ENCODE data around the gene KRT72. TPM values are rescaled to one million over a fixed set of nuclear protein-coding genes. Genes with fewer than 3 reads are reported as not detected.
A peak's percentile ranks its signal among the peaks of the same experiment; 100 is the strongest.

Gene KRT72
- total RNA-seq, 4 donors from 2014 or later, result not detected

DNA sequence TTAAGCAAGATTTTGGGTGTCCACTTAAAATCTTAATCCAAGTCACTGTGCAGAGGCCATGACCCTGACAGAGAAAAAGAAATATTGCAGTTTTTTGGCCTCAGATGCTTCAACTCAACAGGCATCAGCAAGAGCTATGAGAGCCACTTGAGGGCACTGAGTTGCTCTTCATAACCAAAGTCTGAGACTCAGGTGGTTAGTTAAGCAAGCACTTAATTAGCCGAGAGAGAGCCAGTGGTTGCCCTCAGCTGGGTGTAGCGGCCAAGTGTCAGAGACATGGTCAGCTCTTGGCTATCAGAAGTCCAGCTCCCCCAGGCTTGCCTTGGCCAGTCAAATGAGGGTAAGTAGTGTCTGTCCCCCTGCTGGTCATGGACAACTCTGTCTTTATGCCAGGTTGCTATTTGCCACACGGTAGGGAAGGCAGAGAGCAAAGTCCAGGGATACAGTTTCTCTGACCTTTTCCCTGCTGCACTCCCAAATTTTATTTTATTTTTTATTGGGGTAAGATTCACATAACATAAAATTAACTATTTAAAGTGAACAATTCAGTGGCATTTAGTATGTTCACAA lies 39.3 kb downstream of the KRT72 start:
- H3K27me3 ChIP-seq, result peaks cover 0 to 17% (median 0%) of the 10 kb centered on the region in 4 donors
- TF ChIP-seq POLR2AphosphoS5 (IDR thresholded peaks at IDR 0.05), result no peak
- TF ChIP-seq, protein P1, sequence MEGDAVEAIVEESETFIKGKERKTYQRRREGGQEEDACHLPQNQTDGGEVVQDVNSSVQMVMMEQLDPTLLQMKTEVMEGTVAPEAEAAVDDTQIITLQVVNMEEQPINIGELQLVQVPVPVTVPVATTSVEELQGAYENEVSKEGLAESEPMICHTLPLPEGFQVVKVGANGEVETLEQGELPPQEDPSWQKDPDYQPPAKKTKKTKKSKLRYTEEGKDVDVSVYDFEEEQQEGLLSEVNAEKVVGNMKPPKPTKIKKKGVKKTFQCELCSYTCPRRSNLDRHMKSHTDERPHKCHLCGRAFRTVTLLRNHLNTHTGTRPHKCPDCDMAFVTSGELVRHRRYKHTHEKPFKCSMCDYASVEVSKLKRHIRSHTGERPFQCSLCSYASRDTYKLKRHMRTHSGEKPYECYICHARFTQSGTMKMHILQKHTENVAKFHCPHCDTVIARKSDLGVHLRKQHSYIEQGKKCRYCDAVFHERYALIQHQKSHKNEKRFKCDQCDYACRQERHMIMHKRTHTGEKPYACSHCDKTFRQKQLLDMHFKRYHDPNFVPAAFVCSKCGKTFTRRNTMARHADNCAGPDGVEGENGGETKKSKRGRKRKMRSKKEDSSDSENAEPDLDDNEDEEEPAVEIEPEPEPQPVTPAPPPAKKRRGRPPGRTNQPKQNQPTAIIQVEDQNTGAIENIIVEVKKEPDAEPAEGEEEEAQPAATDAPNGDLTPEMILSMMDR (IDR thresholded peaks at IDR 0.05), result peak in 1 of 3 experiments; percentile 11

DNA sequence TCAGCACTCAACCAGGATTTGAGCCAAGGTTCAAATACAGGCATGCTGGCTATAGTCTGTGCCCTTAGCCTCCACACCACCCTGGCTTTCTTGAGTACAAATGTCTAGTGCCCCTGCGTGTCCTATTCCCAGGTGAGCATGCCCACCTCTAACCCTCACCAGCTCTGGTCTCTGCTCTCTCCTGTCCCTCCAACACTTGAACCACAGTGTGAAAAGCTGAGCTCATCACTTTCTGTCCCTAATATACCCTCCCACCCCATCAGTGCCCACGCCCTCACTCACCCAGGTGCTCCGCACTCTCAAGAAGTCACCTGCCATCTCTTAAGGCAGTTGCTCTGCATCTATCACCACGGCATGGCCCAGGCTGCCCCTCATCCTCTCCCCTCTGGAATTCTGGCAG lies 41.3 kb downstream of the KRT72 start:
- intact Hi-C loops (cut with DNase I), result no loop called here
- no peaks in the 10 kb centered on the region for H3K9me3 ChIP-seq

More for the DNA sequence above, 39.3 kb downstream of the KRT72 start:
- no peak overlapping the region for H3K27ac ChIP-seq (replicated peaks in 1 of 4)
- intact Hi-C loops (cut with DNase I), result no loop called here
- no peaks in the 10 kb centered on the region for H3K36me3 ChIP-seq
- DNase-seq (ENCODE audit: extremely low spot score), result no peak
- 45% methylated on average over 2 of the region's 3 CpGs for WGBS
- H3K9me3 ChIP-seq, result no peaks in the 10 kb centered on the region
- peaks cover 0 to 3% (median 0%) of the 10 kb centered on the region in 4 donors for H3K4me1 ChIP-seq
- no peak overlapping the region for H3K4me3 ChIP-seq

DNA sequence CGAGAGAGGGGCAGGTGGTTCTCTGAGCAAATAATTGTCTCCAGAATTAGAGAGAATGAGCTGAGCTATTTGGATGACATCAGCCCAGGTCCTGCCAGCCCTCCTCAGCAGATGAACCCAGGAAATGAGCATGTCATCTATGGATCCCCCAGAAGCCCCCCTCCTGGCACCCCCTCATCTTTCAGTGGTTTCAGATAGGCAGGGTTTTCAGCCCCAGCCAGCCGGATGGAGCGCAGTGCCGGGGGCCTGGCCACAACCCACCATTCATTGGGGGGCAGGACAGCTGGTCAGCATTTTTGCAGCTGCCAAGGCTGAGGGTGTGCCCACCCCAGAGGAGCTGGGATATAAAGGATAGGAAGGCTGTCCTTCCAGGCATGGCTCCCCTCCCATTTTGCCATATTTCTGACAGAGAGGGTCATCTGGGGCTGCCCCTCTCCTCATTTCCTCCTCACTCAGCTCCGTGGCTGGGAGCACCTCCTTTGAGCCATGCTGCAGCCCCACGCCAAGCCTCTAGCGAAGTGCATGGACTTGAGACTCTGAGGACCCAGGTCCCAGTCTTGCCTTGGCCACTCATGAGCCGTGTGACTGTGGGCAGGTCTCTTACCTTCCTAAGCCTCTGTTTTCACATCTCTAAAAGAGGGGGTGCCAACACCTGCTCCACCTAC lies 42.4 kb downstream of the KRT72 start:
- 87% methylated on average over 8 of the region's 8 CpGs for WGBS

More for the DNA sequence above, 41.3 kb downstream of the KRT72 start:
- TF ChIP-seq, protein P1 (IDR thresholded peaks at IDR 0.05), result no peak
- TF ChIP-seq POLR2AphosphoS5 (IDR thresholded peaks at IDR 0.05), result no peak
- TF ChIP-seq POLR2A (IDR thresholded peaks at IDR 0.05; ENCODE audit: low read depth), result no peak
- TF ChIP-seq EP300 (IDR thresholded peaks at IDR 0.05), result no peak
- no peak overlapping the region for H3K4me3 ChIP-seq
- no peaks in the 10 kb centered on the region for H3K4me1 ChIP-seq
- H3K36me3 ChIP-seq, result no peaks in the 10 kb centered on the region
- no peak overlapping the region for H3K27ac ChIP-seq (replicated peaks in 1 of 4)
- 80% methylated on average over 4 of the region's 4 CpGs for WGBS
- peaks cover 0 to 14% (median 0%) of the 10 kb centered on the region in 4 donors for H3K27me3 ChIP-seq
- DNase-seq (ENCODE audit: extremely low spot score), result no peak

DNA sequence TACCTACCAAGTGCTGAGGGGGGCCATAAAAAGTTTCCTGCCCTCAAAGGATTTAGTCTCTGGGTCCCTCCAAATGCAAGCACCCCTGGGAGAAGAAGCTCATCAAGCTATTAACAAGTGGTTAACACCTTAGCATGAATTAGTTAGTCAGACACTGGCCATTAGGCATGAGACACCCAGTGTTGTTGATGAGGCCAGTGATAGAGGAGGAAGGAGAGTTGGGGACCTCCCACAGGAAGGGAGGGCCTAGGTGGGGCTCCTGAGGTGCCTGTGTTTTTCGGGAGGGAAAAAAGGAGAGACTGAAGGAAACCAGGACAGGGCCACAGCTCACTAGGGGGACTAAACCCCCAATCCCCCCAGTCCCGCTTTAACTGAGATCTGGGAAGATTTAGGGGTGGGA lies 43.8 kb downstream of the KRT72 start:
- TF ChIP-seq POLR2A (IDR thresholded peaks at IDR 0.05; ENCODE audit: low read depth) (no peak), POLR2AphosphoS5 (IDR thresholded peaks at IDR 0.05) (no peak), EP300 (IDR thresholded peaks at IDR 0.05) (no peak)
- TF ChIP-seq, protein P1 (IDR thresholded peaks at IDR 0.05), result no peak
- H3K27me3 ChIP-seq, result peaks cover 0 to 9% (median 0%) of the 10 kb centered on the region in 4 donors
- no peak overlapping the region for H3K4me3 ChIP-seq
- intact Hi-C loops (cut with DNase I), result no loop called here
- DNase-seq (ENCODE audit: extremely low spot score), result no peak
- H3K36me3 ChIP-seq, result no peaks in the 10 kb centered on the region
- H3K4me1 ChIP-seq, result no peaks in the 10 kb centered on the region
- H3K9me3 ChIP-seq, result no peaks in the 10 kb centered on the region
- H3K27ac ChIP-seq (replicated peaks in 1 of 4), result no peak overlapping the region
- WGBS, result 56% methylated on average over 2 of the region's 2 CpGs

More for the DNA sequence above, 42.4 kb downstream of the KRT72 start:
- DNase-seq (ENCODE audit: extremely low spot score), result no peak
- Histone ChIP-seq H3K4me1 (no peaks in the 10 kb centered on the region), H3K9me3 (no peaks in the 10 kb centered on the region), H3K36me3 (no peaks in the 10 kb centered on the region), H3K27ac (replicated peaks in 1 of 4) (no peak overlapping the region), H3K4me3 (no peak overlapping the region), H3K27me3 (peaks cover 0 to 9% (median 0%) of the 10 kb centered on the region in 4 donors)
- TF ChIP-seq POLR2AphosphoS5 (IDR thresholded peaks at IDR 0.05), result no peak
- no peak for TF ChIP-seq POLR2A (IDR thresholded peaks at IDR 0.05; ENCODE audit: low read depth)
- TF ChIP-seq EP300 (IDR thresholded peaks at IDR 0.05), result no peak
- TF ChIP-seq, protein P1 (IDR thresholded peaks at IDR 0.05), result no peak
- intact Hi-C loops (cut with DNase I), result no loop called here

All from esophagus muscularis mucosa (tissue), 4 donors.